ENCODE data around the gene GFI1.
"Not testable (repeated sequence)": the region's sequence is repeated elsewhere in the genome, so short reads cannot be mapped to it uniquely, and the experiment has no call there.

GFI1 gene

DNA sequence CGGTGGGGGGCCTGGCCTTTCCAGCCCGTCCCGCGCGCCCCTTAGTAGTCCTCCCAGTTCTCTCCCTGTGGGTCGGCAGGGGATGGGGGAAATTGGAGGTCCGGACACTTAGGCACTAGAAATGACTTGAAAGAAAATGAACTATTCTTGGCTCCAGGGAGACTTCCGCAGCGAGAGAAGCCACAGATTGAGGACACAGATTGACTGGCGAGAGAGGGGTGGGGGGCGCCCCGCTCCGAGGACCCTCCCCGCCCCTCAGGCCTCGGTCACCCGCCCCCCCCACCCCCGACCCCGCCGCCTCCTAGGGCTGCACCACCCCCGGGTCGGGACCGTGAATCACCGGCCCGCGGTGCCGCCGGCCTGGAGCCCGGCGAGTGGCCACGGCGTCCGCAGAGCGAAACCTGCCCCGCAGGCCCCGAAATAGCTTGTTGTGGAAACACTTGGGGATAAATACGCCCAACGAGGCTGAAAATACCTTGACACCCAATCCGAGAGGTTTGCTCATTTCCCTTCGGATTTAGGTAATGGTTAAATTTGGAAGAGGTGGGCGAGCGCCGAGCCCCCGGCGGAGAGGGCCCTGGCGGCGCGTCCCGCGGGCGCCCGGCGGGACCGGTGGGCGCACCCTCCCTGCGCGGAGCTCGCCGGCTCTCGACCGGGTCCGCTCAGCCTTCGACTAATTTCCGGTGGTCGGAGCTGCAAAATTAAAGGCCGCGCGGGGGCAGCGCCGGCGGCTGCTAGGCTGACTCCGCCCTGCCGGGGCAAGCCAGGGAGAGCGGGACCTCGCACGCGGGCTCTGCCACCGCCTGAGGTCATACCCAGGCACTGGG lies at the start of gene GFI1:
Gene GFI1 (minus strand): TSS at position 675 of the 827 bp plus-strand sequence. CDS start 3,438 bp downstream, outside the sequence.
- DNase-seq (ENCODE audit: low spot score), result peak; percentile 61

DNA sequence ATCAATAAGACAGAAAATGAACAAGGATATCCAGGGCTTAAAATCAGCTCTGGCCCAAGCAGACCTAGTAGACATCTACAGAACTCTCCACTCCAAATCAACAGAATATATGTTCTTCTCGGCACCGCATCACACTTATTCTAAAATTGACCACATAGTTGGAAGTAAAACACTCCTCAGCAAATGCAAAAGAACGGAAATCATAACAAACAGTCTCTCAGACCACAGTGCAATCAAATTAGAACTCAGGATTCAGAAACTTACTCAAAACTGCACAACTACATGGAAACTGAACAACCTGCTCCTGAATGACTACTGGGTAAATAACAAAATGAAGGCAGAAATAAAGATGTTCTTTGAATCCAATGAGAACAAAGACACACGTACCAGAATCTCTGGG lies 45.6 kb upstream of the GFI1 start:
- not testable (repeated sequence) for DNase-seq (ENCODE audit: low spot score)

DNA sequence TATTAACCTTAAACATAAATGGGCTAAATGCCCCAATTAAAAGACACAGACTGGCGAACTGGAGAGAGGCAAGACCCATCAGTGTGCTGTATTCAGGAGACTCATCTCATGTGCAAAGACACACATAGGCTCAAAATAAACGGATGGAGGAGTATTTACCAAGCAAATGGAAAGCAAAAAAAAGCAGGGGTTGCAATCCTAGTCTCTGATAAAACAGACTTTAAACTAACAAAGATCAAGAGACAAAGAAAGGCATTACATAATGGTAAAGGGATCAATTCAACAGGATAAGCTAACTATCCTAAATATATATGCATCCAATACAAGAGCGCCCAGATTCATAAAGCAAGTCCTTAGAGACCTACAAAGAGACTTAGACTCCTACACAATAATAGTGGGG lies 45.2 kb upstream of the GFI1 start:
- not testable (repeated sequence) for DNase-seq (ENCODE audit: low spot score)

DNA sequence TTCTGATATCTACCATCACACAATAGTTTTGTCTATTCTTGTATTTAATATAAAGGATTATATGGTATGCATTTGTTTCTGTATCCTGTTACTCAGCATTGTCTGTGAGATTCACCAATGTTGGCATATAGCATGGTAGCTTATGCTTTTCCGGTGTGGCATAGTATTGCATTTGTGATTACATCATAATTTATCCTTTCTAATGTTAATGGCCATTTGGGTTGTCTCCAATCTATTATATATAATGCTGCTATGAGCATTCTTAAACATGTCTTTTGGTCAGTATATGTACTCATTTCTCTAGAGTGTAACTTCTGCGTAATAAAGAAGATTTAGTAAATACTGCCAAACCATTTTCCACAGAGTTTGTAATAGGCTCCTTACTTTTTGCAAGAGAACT lies 40.9 kb upstream of the GFI1 start:
- no peak for DNase-seq (ENCODE audit: low spot score)

DNA sequence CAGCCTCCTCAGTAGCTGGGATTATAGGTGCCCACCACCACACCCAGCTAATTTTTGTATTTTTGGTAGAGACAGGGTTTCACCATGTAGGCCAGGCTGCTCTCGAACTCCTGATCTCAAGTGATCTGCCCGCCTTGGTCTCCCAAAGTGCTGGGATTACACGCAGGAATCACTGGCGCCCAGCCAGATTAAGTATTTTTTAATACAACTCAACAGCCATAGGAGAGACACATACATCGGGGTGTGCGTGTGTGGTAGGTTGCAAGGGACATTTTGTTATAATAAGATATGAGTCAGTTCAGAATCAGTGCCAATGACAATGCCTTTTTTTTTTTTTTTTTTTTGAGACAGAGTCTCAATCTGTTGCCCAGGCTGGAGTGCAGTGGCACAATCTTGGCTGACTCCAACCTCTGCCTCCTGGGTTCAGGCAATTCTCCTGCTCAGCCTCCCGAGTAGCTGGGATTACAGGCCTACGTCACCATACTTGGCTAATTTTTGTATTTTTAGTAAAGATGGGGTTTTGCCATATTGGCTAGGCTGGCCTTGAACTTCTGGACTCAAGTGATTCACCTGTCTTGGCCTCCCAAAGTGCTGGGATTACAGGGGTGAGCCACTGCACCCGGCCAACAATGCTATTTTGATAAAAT lies 38.3 kb upstream of the GFI1 start:
- not testable (repeated sequence) for DNase-seq (ENCODE audit: low spot score)

DNA sequence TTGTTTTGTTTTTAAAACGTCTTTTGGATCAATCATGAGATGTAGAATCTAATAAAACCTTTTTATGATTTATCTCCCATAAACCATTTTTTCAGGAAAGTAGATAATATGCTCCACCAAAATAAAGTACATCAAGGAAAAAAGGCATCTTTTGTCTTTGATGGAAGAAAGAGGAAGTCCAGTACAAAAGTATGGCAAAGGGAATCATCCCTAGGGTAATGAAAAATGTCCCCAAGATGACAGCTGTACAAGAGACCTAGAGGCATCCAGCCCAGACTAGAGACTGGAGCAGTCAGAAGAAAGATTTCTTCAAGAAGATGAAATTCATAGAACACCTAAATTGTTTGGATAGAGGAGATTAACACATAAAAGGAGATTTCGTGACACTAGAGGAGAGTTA lies 32.3 kb upstream of the GFI1 start:
- DNase-seq (ENCODE audit: low spot score), result no peak

DNA sequence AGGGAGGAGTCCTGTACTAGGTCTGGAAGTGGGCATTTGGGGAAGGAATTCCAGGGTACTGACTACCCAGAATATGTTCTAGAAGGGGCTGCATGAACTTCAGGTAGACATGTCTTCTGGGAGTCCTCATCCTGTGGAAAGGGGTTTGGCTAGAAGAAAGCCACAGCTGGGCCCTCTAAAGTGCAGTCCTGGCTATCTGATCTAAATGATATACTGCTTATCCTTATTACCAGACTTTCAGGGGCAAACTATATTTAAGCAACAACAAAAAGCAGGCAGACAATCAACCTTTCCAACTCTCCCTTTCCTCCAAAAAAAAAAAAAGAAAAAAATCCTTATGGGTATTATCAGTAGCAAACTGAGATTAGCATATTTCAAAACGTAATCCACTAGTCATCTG lies 29.8 kb upstream of the GFI1 start:
- no peak for DNase-seq (ENCODE audit: low spot score)

DNA sequence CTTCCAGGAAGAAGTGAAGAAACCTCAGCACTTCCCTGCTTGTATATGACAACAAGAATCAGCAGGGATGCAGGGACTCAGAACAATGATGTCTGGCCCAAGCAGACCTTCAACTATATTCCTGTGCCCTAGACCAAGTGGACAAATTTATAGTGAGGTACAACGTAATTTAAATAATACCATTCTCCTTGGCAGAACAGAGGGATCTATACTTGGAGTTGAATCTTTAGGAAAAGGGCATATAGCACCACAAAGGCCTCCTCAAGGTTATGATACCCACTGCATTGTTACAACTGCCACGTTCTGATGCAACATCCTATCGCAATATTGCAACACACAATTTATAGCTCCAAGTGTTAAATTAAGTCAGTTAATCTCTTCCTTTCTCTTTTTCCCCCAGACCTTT lies 29.1 kb upstream of the GFI1 start:
- DNase-seq (ENCODE audit: low spot score), result no peak

DNA sequence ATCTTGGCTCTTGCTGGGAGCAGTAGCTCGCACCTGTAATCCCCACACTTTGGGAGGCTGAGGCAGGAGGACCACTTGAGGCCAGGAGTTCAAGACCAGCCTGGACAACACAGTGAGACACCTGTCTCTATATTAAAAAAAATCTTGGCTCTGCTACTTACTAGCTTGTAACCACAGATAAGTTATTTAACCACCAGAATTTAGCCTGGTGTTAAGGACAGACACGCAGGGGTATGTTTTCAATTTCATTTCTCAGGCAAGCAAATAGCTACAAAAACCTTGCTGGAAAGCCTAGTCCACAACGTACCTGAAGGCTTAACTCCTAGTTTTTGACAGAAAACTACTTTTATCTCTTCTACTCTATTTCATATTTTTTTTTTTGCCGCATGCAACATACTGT lies 24.8 kb upstream of the GFI1 start:
- no peak for DNase-seq (ENCODE audit: low spot score)

DNA sequence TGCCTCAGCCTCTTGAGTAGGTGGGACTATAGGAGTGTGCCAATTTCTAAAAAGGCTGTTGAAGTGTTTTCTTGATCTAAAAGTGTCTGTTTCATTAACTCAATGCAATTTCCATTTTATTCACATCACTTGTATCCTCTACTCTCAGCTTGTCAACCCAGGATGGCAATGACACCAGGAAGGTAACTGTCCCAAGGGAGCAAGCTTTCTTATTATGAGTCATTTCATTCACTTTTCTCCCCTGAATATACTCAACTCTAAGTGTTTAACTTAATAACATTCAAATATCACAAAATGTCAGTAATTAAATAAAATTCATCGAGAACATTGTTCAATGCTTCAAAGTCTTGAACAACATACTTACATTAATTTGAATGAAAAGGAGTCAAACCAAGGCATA lies 22.9 kb upstream of the GFI1 start:
- DNase-seq (ENCODE audit: low spot score), result no peak

DNA sequence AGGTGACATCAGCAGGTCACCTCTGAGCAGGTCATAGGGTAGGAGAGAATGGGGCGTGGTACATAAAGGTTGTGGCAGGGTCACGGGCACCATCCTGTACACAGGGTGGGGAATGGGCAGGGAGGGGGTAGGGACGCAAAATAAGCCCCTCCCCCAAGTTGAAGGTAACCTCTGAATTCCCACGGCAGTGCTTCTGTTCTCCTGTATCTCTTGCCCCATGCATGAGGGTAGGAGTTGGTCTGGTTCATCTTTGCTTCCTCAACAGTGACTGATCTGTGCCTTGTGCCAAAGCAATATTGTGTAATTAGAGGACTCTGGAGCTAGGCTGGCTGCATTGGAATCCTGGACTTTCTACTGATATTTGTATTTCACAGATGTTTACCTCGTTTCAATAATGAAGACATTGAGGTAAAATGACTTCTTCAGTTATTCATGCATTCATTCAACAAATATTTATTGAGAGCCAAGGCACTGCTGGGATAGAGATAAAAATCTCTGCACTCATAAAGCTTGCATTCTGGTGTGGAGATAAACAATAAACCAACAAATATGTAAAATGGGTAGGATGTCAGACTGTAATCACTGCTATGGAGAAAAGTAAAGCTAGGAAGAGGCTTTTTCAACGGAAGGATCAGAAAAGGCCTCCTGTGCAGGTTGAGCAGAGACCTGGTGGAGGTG lies 18.4 kb upstream of the GFI1 start:
- no peak for DNase-seq (ENCODE audit: low spot score)

DNA sequence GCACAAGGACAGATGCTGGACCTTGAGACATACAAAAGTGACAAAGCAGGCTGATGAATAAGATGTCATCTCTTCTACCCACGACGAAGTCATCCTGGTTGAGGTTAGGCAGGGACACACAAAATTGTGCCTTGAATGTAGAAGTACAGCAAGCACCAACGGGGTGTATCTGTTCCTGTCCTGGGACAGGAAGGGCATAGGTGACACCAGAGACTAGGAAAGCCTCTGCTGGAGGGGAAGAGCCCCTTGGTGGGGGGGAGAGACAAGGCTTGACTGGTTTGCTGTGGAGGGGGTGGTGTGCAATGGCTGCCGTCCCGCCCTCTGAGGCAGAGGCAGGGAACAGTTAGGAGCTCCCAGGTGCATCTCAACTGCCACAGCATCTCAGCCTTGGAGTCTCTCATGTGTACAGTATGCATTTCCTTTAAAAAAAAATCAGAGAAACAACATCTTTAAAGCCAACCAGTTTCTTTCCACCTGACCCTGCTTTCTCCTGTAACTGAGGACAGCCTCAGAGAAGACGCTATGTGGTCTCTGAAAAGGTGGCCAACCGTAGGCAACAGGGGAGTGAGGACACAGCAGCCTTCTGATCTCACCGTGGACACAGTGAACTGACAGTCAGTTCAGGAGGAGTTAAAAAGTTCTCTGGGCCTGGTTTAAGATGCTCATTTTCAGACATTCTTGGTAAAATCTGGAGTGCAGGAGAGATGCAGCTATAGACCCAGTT lies 17.7 kb upstream of the GFI1 start:
- peak; percentile 57 for DNase-seq (ENCODE audit: low spot score)

DNA sequence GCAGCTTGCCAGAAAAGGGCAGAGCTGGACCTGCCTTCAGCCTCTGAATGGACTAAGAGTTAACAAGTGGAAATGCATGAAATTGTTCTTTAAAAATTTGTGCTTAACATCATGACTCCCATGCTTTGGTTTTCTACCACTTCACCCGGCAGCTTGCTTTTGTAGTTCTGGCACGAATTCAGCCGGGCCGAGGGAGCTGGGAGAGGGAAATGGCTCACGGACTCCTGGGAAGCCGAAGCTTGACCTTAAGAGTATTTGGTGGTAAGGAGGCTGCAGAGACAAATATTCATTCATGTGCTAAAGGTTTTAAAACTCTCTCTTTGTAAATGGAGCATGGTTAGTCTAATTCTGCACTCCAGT lies 17.2 kb upstream of the GFI1 start:
- DNase-seq (ENCODE audit: low spot score), result no peak

DNA sequence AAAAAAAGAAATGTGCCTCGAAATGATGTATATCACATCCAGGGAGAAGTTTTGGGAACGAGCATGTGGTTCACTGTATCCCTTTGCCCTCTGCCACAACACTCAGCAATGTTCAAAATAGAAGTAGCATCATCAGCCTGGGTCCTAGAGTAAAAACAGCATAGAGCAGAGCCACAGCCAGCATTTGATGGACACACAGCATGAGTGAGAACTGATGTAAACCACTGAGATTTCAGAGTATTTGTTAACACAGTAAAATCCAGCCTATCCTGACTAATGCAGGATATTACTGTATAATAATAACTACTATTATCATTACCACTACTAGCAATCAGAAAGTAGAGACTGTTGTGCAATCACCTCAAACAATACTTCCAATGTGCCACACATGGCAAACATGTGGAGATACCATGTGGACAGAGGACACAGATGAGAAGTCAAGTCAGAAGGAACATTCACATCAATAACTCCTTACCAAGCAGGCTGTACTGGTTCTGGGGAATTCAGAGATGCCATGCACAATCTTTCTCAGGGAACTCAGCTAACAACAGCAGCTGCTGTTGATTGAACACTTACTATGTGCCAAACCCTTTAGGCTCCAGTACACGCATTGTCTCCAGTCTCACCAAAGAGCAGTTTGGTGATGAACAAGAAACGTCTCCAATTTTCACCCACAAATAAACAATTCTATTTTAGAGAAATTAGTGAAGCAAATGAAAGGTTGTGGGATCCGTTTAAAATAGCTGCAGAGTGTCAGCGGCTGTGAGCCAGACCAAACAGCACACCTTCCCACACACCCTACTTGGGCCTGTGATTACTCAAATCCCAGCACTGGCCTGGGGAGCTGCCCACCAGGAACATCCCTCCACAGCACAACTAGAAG lies 16.6 kb upstream of the GFI1 start:
- no peak for DNase-seq (ENCODE audit: low spot score)

DNA sequence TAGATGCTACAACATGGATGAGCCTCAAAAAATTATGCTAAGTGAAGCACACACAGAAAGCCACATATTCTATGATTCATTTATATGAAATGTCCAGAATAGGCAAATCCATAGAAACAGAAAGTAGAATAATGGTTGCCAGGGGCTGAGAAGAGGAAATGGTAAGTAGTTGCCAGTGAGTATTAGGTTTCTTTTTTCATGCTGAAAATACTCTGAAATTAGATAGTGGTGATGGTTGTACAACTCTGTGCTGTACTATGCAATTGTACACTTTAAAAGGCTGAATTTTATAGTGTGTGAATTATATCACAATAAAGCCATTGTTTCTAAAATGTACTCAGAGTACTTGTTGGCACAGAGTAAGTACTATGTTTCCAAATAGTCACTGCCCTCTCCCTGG lies 15.5 kb upstream of the GFI1 start:
- peak; percentile 23 for DNase-seq (ENCODE audit: low spot score)

DNA sequence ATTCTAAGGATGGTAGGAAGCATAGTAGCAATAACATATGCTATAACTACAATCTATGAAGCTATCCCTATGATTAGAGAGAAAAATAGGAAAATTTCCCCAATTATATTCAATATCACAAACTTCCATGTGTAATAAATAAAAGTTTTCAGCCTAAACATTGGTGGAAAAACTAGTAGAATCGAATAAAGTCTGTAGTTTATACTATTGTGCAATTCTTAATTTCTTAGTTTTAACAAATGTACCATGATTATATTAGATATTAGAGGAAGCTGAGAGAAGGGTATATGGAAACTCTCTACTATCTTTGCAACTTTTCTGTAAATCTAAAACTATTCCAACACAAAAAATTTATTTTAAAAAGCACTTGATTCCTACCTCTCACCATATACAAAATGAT lies 13.8 kb upstream of the GFI1 start:
- no peak for DNase-seq (ENCODE audit: low spot score)

DNA sequence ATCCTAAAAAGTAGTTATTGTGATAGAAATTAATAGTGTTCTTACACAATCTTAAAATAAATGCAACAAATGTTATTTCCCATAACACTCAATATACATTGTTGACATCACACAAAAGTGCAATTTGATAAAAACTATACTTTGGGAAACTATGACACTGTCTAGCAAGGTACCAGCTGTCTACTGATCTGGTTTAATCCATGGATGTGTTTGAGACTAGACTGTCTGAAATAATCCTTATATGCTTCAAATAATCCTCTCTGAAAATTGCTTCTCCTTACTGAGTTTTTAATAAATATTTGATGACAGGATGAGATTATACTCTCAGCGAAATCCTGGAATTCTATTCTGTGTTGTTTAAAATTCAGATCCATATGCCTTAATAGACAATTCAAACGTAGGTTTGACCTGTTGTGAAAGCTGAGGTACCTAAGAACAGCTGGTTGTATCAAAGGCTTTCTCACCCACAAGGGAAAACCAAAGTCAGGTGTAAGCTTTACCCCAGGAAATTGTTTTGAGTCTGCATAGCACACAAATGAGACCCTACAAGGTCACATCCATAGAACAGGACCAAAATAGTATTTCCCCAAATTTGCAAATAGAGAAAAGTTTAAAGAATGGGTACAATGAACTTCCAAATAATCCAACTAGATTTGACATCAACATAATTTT lies 8.8 kb upstream of the GFI1 start:
- DNase-seq (ENCODE audit: low spot score), result no peak

DNA sequence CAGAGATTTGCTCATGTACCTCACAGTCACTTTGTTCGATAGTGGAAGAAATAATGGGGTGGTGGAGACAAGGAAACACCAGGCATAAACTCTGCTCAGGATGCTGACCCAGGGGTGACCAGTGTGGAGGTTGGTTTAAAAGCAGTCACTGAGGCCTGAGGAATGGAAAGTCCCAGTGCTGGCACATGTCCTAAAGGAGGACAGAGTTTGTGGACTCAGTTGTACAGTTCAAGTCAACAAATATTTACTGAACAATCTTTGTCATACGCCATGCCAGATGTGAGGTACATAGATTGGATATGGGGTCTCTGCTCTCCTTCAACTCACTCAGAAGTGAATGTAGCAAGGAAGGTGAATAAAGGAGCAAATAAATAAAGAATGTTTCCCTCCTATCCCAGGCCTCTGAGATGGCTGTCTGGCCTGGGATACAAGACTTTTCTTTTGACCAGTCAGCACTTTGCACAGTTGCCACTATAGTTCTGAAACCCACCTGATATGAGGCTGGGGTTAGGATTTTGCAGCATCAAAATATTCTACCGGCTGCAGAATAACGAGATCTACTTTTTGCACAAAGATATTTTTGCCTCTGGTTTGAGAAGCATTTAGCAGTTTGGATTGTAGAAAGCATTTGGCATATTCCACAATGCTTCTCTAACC lies 7.9 kb upstream of the GFI1 start:
- no peak for DNase-seq (ENCODE audit: low spot score)

DNA sequence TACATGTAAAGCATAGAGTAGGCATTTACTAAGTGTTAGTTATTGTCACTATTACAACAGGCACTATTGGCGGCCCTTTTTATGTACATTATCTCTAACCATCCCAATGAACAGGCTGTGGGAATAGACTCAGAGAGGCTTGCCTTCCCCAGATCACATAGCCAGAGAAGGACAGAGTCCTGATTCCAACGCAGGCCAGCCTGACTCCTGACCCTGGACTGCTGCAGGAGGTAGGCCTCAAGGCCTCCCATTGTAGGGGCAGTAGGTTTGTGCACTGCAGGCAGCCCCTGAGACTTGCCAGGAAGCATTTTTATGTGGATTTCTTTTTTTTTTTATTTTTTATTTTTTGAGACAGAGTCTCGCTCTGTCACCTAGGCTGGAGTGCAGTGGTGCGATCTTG lies 6.4 kb upstream of the GFI1 start:
- DNase-seq (ENCODE audit: low spot score), result no peak

DNA sequence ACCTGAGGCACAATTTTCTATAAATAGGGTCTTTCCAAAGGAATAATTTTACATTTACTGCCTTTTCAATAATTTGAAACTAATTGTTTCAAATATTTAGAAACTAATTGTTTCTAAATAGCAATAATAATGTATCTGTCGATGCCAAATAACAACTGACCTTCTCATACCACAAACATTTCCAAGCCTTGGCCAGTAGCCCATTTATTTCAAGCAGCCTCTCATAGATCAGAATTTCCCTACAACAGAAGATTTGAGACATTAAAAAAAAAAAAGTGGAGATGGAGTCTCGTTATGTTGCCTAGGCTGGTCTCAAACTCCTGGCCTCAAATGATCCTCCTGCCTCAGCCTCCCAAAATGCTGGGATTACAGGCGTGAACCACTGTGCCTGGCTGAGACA lies 2.1 kb upstream of the GFI1 start:
- no peak for DNase-seq (ENCODE audit: low spot score)

Measured in NAMALWA (cell line).